RPMI8226 (cell line): ENCODE data around the gene FMN1.

ENCODE experiments used
- DNase-seq: peaks from one replicate; pipeline ENCODE4 v3.0.0-alpha.2; 2015

Gene FMN1

GRCh38 chr15:33197636-33198035 lies 3.1 kb upstream of the FMN1 start:
- no peak for DNase-seq

- no peak for DNase-seq
Observed at GRCh38 chr15:33194237-33194636, 277 bp downstream of the FMN1 start.

- no peak for DNase-seq
Observed at GRCh38 chr15:33191591-33191990, 2.9 kb downstream of the FMN1 start.

GRCh38 chr15:33190539-33190938 lies 4.0 kb downstream of the FMN1 start:
- no peak for DNase-seq

- no peak for DNase-seq
Observed at GRCh38 chr15:33188641-33189257, 5.8 kb downstream of the FMN1 start.

GRCh38 chr15:33188159-33188558 lies 6.4 kb downstream of the FMN1 start:
- no peak for DNase-seq

- DNase-seq = no peak
Observed at GRCh38 chr15:33183334-33183733, 11.2 kb downstream of the FMN1 start.

- no peak for DNase-seq
Observed at GRCh38 chr15:33182926-33183325, 11.6 kb downstream of the FMN1 start.

GRCh38 chr15:33182278-33182905 lies 12.1 kb downstream of the FMN1 start:
- DNase-seq = no peak

GRCh38 chr15:33179874-33180273 lies 14.6 kb downstream of the FMN1 start:
- DNase-seq = no peak

- DNase-seq = no peak
Observed at GRCh38 chr15:33171202-33171601, 23.3 kb downstream of the FMN1 start.

GRCh38 chr15:33169625-33170024 lies 24.9 kb downstream of the FMN1 start:
- no peak for DNase-seq

GRCh38 chr15:33168444-33168843 lies 26.1 kb downstream of the FMN1 start:
- DNase-seq = no peak

- no peak for DNase-seq
Observed at GRCh38 chr15:33163816-33164215, 30.7 kb downstream of the FMN1 start.

GRCh38 chr15:33161209-33161608 lies 33.3 kb downstream of the FMN1 start:
- DNase-seq = no peak

- no peak for DNase-seq
Observed at GRCh38 chr15:33160581-33161165, 33.8 kb downstream of the FMN1 start.

- DNase-seq = peak; percentile 13
Observed at GRCh38 chr15:33159726-33160453, 34.6 kb downstream of the FMN1 start.

GRCh38 chr15:33158366-33158765 lies 36.1 kb downstream of the FMN1 start:
- DNase-seq = no peak

GRCh38 chr15:33157371-33158037 lies 37.0 kb downstream of the FMN1 start:
- DNase-seq = no peak

GRCh38 chr15:33155691-33156420 lies 38.7 kb downstream of the FMN1 start:
- DNase-seq = no peak

- no peak for DNase-seq
Observed at GRCh38 chr15:33154351-33155166, 40.0 kb downstream of the FMN1 start.

GRCh38 chr15:33153548-33153947 lies 41.0 kb downstream of the FMN1 start:
- no peak for DNase-seq
